GM12878 (cell line): ENCODE measurements around the gene COL4A1. TPM values are rescaled to one million over a fixed set of nuclear protein-coding genes. Genes with fewer than 3 reads are reported as not detected.

Experiments used
- ATAC-seq: fragments of 200-7000 bp; cut with Tn5 transposase; 3 replicates; pipeline ENCODE4 v1.9.1; 2020; ENCODE audit warnings: mild to moderate bottlenecking, moderate library complexity
- BruUV-seq: library from RNA; stranded (reverse); fragments of 400-500 nt; replicated peaks from 2 replicates; lab custom pipeline; 2021; lab: Mats Ljungman, UMichigan
- CTCF ChIA-PET: fragments of 300-600 bp; sonication (Branson Sonifier 250); formaldehyde crosslinking; extraction: SDS; loops from one replicate; lab custom pipeline; 2021; ENCODE audit warnings: inconsistent platforms; lab: Yijun Ruan, JAX
- POLR2A ChIA-PET: fragments of 350-600 bp; formaldehyde crosslinking; extraction: SDS; loops from one replicate; lab custom pipeline; 2021; ENCODE audit warnings: inconsistent platforms; lab: Charles Lee
- RAD21 ChIA-PET: fragments of 300-600 bp; sonication (Branson Sonifier 250); formaldehyde crosslinking; loops from one replicate; lab custom pipeline; 2023; ENCODE audit warnings: antibody characterized with exemption; ENCODE audit not compliant: unreplicated experiment; lab: Charles Lee
- SMC1A ChIA-PET: fragments of 300-600 bp; sonication (Branson Sonifier 250); formaldehyde crosslinking; loops from one replicate; lab custom pipeline; 2023; ENCODE audit not compliant: unreplicated experiment, uncharacterized antibody; lab: Charles Lee
- DNase-seq: peaks from one replicate; pipeline ENCODE4 v3.0.0-alpha.2; 2011; ENCODE audit warnings: low read depth, low spot score
- FAIRE-seq: peaks from 3 replicates; lab custom pipeline; 2011; peaks lifted over from hg19 to GRCh38; lab: Jason Lieb, UNC
- H2AFZ ChIP-seq: 2 replicates; pipeline ENCODE4 v1.6.0; 2011; ENCODE audit warnings: low read depth, low read length, control low read depth; ENCODE audit not compliant: control insufficient read depth
- H3K27ac ChIP-seq: 2 replicates; pipeline ENCODE4 v1.5.1; 2011; ENCODE audit warnings: control low read depth; ENCODE audit not compliant: control insufficient read depth, insufficient read depth
- H3K27me3 ChIP-seq, 2 experiments: replicated peaks in 1 of 2; 2 replicates each; pipeline versions ENCODE4 v1.6.0 to v1.6.1; 2011; ENCODE audit warnings: low read length in 1 of 2; ENCODE audit not compliant: control insufficient read depth in 2 of 2, insufficient read depth in 2 of 2
- H3K36me3 ChIP-seq, 2 experiments: 2 replicates each; pipeline ENCODE4 v1.5.1; 2011; ENCODE audit warnings: low read length in 1 of 2; ENCODE audit not compliant: control insufficient read depth in 2 of 2, insufficient read depth in 2 of 2
- H3K4me1 ChIP-seq: 2 replicates; pipeline ENCODE4 v1.6.1; 2011; ENCODE audit warnings: mild to moderate bottlenecking, low read length, moderate library complexity, mixed read lengths; ENCODE audit not compliant: control insufficient read depth, insufficient read depth
- H3K4me2 ChIP-seq: 2 replicates; pipeline ENCODE4 v1.6.0; 2011; ENCODE audit warnings: control low read depth; ENCODE audit not compliant: control insufficient read depth, insufficient read depth
- H3K4me3 ChIP-seq: fragments of 200-600 bp; sonication (generic); 2 replicates; pipeline ENCODE4 v1.5.1; 2016
- H3K79me2 ChIP-seq: 2 replicates; pipeline ENCODE4 v1.6.0; 2011; ENCODE audit warnings: low read length; ENCODE audit not compliant: control insufficient read depth, insufficient read depth
- H3K9ac ChIP-seq: 2 replicates; pipeline ENCODE4 v1.8.0; 2011; ENCODE audit warnings: low read length, control low read depth, mixed read lengths; ENCODE audit not compliant: control insufficient read depth, insufficient read depth
- H3K9me3 ChIP-seq: replicated peaks from 3 replicates; pipeline ENCODE4 v1.5.1; 2011; ENCODE audit warnings: mild to moderate bottlenecking, low read length; ENCODE audit not compliant: control insufficient read depth, insufficient read depth
- H4K20me1 ChIP-seq: 2 replicates; pipeline ENCODE4 v1.6.0; 2011; ENCODE audit not compliant: control insufficient read depth, insufficient read depth
- CHD1 ChIP-seq: IDR thresholded peaks from 2 replicates; pipeline ENCODE4 v1.6.1; 2012; ENCODE audit warnings: low read depth, low read length, improper control_type of control experiment
- ETV6 ChIP-seq, 2 experiments: fragments of 450-650 bp in 1 of 2; IDR thresholded peaks in 1 of 2; conservative IDR thresholded peaks in 1 of 2; 2 replicates each; pipeline ENCODE4 v1.6.1; 2014; ENCODE audit warnings: antibody characterized with exemption in 1 of 2, borderline replicate concordance in 1 of 2, low read depth in 1 of 2, mild to moderate bottlenecking in 1 of 2, moderate library complexity in 1 of 2
- SUZ12 ChIP-seq: fragments of 200-600 bp; sonication (generic); IDR thresholded peaks from one replicate; pipeline ENCODE4 v1.6.1; 2018; ENCODE audit warnings: antibody characterized with exemption, mild to moderate bottlenecking; ENCODE audit not compliant: unreplicated experiment
- WGBS: methylation state at CpG from one replicate; pipeline ENCODE4 v1.1.6; 2016; ENCODE audit warnings: low lambda C conversion rate; ENCODE audit not compliant: insufficient replicate concordance, insufficient coverage; ENCODE audit errors: missing lambda C conversion rate; 5-methylcytosine and 5-hydroxymethylcytosine counted together
- in situ Hi-C: fragments of 300-500 bp; cut with MboI; formaldehyde crosslinking; loops from 9 replicates; pipeline ENCODE4 v1.14.3; 2018; ENCODE audit warnings: mixed read lengths
- intact Hi-C: fragments of 100-400 bp; cut with micrococcal nuclease; formaldehyde crosslinking; loops from one replicate; pipeline ENCODE4 v1.14.2; 2022; ENCODE audit not compliant: unreplicated experiment
- polyA plus RNA-seq, 11 experiments: library from polyadenylated mRNA; depleted of rRNA in 4 of 11; unstranded in 6 of 11; stranded (reverse) in 5 of 11; fragments of >200 nt; fragmentation: Nextera tagmentation in 4 of 11; fragmentation: Illumina TruSeq in 1 of 11; extraction: Ambion mirVana in 4 of 11; extraction: Trizol in 1 of 11; gene quantifications; 1 replicate in 1 of 11; 2 replicates in 10 of 11; pipeline versions ENCODE4 v1.2.1 to v1.2.3, GENCODE V29; 2011 to 2016; ENCODE audit warnings: inconsistent platforms in 2 of 11, missing spikeins in 2 of 11, low read depth in 1 of 11
- total RNA-seq, 4 experiments: library from RNA; depleted of rRNA in 3 of 4; stranded (reverse); fragments of >200 nt in 3 of 4; fragmentation: Illumina TruSeq in 1 of 4; extraction: Trizol in 1 of 4; gene quantifications; 2 replicates each; pipeline versions ENCODE4 v1.2.1 to v1.2.3, GENCODE V29; 2013 to 2021
- TF ChIP-seq, protein P1 (sequence below): fragments of 450-650 bp; formaldehyde crosslinking; IDR thresholded peaks from 2 replicates; pipeline ENCODE4 v1.5.0; 2022; ENCODE audit warnings: mild to moderate bottlenecking, missing genetic modification characterization

COL4A1 gene
- total and polyA plus RNA-seq, 10 of the 15 experiments (the other 5 are each of a cell fraction or from before 2014, with no cell fraction given), result 0.07 to 0.31 (median 0.13) TPM; not detected in 6

DNA sequence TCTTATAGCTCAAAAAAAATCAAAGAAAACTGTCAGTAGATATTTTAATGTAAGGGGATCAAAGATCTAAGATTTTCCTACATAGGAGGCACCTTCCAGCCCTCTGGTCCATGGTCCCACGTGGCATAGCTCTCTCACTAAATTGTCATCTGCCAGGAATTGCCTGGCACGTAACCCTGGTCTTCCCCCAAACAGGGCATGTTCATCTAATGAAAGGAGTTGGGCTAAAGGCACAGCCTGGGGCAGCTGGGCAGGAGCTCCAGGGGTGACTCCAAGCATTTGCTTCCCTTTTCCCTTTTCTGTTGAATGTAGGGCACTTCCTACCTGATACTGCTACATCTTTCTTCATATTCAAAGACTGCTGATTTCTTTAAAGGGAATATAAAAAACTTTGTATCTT, 148.7 kb downstream of the COL4A1 start:
- Histone ChIP-seq H3K27me3 (peaks cover 0 to under 1% of the 10 kb centered on the region in 2 experiments; a peak in 1 of 4 replicates), H2AFZ (no peak overlapping the region), H3K4me1 (no peaks in the 10 kb centered on the region), H3K79me2 (no peaks in the 10 kb centered on the region), H3K9me3 (no peaks in the 10 kb centered on the region), H3K36me3 (no peaks in the 10 kb centered on the region), H3K9ac (no peak overlapping the region), H3K4me3 (no peak overlapping the region), H4K20me1 (no peaks in the 10 kb centered on the region; the same call in 1 of the 2 replicates), H3K4me2 (no peak overlapping the region), H3K27ac (no peak overlapping the region)
- SMC1A ChIA-PET, result interaction anchor here (1.3 to 1.6 kb wide), 2 partner anchors 9 to 44 kb away, joined by 4 to 6 read pairs; no protein-coding TSS in a partner anchor
- FAIRE-seq, result no peak
- no peak for ATAC-seq
- RAD21 ChIA-PET, result no interaction called here
- intact Hi-C loops (no loop called here), in situ Hi-C loops (no loop called here)
- no peak for TF ChIP-seq ETV6 (conservative IDR thresholded peaks at IDR 0.05 in 1 of 2, IDR thresholded peaks at IDR 0.05 in 1 of 2; ENCODE audit: borderline replicate concordance in 1 of 2, low read depth in 1 of 2)
- 7% methylated on average over 2 of the region's 2 CpGs for WGBS
- POLR2A ChIA-PET, result interaction anchor here (0.7 to 1.5 kb wide), 2 partner anchors 9 to 16 kb away, joined by 3 to 6 read pairs; no protein-coding TSS in a partner anchor
- BruUV-seq, result no TSS peak
- CTCF ChIA-PET, result interaction anchor here (0.6 to 1.1 kb wide), 2 partner anchors 21 to 74 kb away, joined by 3 to 4 read pairs; no protein-coding TSS in a partner anchor
- DNase-seq, result no peak

DNA sequence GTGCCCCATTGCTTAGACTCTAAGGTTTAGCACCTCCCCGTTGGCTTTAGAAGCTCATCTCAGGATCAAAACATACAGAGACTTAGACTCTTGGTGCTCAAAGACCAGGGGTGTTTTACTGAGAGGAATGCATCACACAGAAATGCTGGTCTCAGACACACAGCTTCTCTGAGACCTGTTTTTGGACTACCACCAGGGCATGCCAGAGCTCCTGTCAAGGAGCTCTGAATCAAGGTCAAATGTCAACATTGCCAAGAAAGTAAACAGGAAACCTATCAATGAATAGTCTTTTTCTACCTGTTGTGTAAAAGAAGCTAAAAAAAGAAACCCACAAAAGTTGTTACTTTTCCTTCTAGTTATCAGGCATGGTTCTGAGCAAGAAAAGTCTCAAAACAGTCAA, 149.2 kb downstream of the COL4A1 start:
- in situ Hi-C loops, result no loop called here
- Histone ChIP-seq H3K79me2 (no peaks in the 10 kb centered on the region), H4K20me1 (no peaks in the 10 kb centered on the region; the same call in 1 of the 2 replicates), H3K4me3 (no peak overlapping the region), H3K9ac (no peak overlapping the region), H3K9me3 (no peaks in the 10 kb centered on the region), H3K36me3 (no peaks in the 10 kb centered on the region), H3K27me3 (peaks cover 0 to 2% of the 10 kb centered on the region in 2 experiments; a peak in 1 of 4 replicates), H2AFZ (no peak overlapping the region), H3K4me1 (no peaks in the 10 kb centered on the region), H3K27ac (no peak overlapping the region), H3K4me2 (no peak overlapping the region)
- ChIA-PET SMC1A (interaction anchor here (1.3 to 1.6 kb wide), 2 partner anchors 9 to 44 kb away, joined by 4 to 6 read pairs; no protein-coding TSS in a partner anchor), POLR2A (interaction anchor here (0.7 to 1.5 kb wide), 2 partner anchors 9 to 16 kb away, joined by 3 to 6 read pairs; no protein-coding TSS in a partner anchor), CTCF (interaction anchor here (1.1 kb wide), 2 partner anchors 20 to 42 kb away, joined by 3 read pairs; no protein-coding TSS in a partner anchor), RAD21 (no interaction called here)
- 0% methylated on average over 1 of the region's 1 CpG for WGBS
- intact Hi-C loops, result no loop called here
- BruUV-seq, result no TSS peak
- DNase-seq (no peak), ATAC-seq (no peak), FAIRE-seq (no peak)
- TF ChIP-seq, protein P1, sequence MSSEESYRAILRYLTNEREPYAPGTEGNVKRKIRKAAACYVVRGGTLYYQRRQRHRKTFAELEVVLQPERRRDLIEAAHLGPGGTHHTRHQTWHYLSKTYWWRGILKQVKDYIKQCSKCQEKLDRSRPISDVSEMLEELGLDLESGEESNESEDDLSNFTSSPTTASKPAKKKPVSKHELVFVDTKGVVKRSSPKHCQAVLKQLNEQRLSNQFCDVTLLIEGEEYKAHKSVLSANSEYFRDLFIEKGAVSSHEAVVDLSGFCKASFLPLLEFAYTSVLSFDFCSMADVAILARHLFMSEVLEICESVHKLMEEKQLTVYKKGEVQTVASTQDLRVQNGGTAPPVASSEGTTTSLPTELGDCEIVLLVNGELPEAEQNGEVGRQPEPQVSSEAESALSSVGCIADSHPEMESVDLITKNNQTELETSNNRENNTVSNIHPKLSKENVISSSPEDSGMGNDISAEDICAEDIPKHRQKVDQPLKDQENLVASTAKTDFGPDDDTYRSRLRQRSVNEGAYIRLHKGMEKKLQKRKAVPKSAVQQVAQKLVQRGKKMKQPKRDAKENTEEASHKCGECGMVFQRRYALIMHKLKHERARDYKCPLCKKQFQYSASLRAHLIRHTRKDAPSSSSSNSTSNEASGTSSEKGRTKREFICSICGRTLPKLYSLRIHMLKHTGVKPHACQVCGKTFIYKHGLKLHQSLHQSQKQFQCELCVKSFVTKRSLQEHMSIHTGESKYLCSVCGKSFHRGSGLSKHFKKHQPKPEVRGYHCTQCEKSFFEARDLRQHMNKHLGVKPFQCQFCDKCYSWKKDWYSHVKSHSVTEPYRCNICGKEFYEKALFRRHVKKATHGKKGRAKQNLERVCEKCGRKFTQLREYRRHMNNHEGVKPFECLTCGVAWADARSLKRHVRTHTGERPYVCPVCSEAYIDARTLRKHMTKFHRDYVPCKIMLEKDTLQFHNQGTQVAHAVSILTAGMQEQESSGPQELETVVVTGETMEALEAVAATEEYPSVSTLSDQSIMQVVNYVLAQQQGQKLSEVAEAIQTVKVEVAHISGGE, result no peak
- TF ChIP-seq SUZ12 (no peak), CHD1 (no peak)
